ENCODE measurements around the gene TMEM69.
"Not testable (repeated sequence)": the region's sequence is repeated elsewhere in the genome, so short reads cannot be mapped to it uniquely, and the experiment has no call there.

The TMEM69 gene, protein sequence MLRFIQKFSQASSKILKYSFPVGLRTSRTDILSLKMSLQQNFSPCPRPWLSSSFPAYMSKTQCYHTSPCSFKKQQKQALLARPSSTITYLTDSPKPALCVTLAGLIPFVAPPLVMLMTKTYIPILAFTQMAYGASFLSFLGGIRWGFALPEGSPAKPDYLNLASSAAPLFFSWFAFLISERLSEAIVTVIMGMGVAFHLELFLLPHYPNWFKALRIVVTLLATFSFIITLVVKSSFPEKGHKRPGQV

DNA sequence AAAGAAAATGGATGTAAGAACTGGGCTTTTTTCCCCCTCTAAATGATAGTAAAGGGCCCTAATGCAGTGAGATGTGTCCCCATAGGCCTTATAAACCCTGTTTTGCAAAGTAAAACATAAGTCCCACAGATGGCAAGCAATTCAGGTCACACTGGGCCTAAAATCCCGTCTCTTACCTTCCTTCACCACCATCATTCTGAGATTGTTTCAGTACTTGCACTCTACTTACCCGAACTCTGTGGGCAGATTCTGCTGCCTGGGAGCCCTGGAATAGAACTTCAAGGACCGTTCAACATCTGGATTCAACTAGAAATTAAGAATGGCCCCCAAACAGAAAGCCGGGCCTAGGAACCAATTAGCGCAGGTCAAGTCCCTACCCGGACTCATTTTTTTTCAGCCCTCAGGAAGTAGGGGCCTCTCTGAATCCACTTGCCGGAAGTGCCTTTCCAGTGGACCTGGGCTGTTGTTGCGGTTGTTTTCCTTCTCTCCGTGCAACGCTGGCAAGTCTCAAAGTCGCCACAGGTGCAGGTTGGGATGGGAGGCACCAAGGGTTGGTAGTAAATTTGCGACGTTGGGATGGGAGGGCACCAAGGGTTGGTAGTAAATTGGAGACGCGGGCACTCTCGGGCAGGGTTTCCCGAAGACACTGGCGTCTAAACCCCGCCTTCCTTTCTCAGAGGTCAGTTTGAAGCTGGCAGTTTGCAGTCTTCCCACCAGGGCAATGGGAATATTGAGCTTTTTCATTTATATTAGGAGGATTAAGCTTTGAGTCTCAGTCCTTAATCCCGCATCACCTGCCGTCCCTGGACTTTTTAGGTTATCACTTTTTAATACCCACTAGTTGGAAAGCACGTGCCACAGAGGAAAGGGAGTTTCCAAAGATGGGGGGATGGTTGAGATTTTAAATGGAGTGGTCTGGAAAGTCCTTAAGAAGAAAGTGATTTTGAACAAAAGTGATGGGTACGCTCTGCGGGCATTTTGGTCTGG lies at the start of gene TMEM69:
Gene TMEM69, plus strand, starts transcription at position 428 of the 987 bp plus-strand sequence. CDS start 2,888 bp downstream, outside the sequence.
- DNase-seq (ENCODE audit: low read depth), result peak; percentile 54

DNA sequence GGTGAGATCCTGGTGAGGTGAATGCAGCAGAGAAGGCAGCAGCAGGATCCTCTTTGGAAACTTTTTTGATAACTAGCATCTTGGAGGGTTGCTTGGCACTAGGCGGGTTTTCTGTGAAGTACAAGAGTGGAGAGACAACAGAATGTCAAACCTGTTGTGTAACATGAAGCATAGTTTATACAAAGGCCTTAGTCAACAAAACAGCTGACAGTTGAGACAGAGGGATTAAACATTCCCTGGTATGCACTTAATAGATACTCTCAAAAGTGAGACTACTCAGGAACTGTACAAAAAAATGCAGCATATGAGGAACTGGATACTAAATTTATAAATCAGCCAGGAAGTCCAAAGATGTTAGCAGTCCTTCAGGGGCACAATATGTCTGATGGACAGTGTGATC lies 47.7 kb upstream of the TMEM69 start:
- DNase-seq (ENCODE audit: low read depth), result no peak

GRCh38 chr1:45643321-45643720 lies 44.7 kb upstream of the TMEM69 start:
- DNase-seq (ENCODE audit: low read depth), result no peak

- DNase-seq (ENCODE audit: low read depth), result no peak
These were observed 44.0 kb upstream of the TMEM69 start for GRCh38 chr1:45643978-45644377.

DNA sequence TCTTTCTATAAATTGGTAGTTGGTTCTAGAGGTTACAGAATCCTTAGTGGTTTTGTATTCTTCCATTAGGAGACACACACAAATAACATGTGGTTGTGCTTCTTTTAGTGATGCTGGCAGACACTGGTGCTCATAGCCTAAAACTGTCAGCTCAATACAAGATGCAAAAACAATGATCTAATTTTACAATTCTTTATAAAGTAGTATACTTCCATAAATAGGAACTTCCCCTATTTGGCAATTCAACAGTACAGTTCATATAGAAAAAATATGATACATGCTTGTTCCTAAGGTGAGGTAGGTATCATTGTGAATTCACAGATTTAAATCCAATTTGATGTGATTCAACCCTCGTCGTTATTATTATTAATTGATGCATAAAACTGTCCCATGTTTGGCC lies 43.3 kb upstream of the TMEM69 start:
- no peak for DNase-seq (ENCODE audit: low read depth)

GRCh38 chr1:45647248-45648021 lies 40.5 kb upstream of the TMEM69 start:
- DNase-seq (ENCODE audit: low read depth), result no peak

GRCh38 chr1:45654540-45655280 lies 33.3 kb upstream of the TMEM69 start:
- no peak for DNase-seq (ENCODE audit: low read depth)

GRCh38 chr1:45656573-45657226 lies 31.3 kb upstream of the TMEM69 start:
- DNase-seq (ENCODE audit: low read depth), result no peak

- no peak for DNase-seq (ENCODE audit: low read depth)
These were observed 29.8 kb upstream of the TMEM69 start for GRCh38 chr1:45658171-45658570.

DNA sequence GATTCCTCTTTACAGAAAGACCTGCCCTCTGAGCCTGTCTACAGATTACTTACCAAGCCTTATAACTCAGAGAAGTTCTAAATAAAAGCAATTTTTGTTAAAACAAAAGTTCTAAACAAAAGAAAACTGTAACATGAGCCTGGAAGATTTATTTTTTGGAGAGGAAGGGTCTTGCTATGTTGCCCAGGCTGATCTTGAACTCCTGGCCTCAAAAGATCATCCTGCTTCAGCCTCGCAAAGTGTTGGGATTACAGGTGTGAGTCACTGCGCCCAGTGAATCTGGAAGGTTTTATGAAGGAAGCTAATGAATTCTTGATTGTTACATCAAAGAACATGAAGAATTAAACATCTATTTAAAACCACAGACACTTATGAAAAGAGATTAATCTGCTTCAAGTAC lies 28.8 kb upstream of the TMEM69 start:
- no peak for DNase-seq (ENCODE audit: low read depth)

GRCh38 chr1:45660336-45660735 lies 27.6 kb upstream of the TMEM69 start:
- no peak for DNase-seq (ENCODE audit: low read depth)

GRCh38 chr1:45666836-45667235 lies 21.1 kb upstream of the TMEM69 start:
- DNase-seq (ENCODE audit: low read depth), result no peak

DNA sequence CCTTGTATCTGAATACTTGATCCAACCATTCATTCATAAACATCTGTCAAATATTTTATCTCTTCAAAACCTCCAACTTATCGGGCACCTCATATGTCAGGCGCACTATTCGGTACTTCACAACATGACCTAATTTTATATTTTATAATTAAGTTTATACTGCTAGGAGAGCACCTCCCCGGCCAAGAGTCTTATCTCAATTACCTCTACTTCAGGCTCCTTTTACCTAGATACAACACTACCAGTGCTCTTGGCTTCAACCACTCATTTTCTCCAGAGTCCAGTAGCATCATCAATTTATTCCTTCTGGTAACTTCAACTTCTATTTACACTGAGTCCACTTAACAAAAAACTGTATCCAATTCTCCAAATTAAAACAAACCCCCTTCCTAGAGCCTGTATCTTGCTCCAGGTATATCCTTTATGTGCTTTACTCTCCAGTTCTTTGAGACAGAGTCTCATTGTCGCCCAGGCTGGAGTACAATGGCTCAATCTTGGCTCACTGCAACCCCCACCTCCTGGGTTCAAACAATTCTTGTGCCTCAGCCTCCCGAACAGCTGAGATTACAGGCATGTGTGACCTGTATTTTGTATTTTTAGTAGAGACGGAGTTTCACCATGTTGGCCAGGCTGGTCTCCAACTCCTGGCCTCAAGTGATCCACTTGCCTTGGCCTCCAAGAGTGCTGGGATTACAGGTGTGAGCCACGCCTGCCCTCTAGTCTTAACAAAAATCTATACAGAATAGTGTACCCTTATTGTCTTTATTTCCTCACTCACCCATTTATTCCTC lies 20.5 kb upstream of the TMEM69 start:
- DNase-seq (ENCODE audit: low read depth), result no peak

GRCh38 chr1:45668526-45668925 lies 19.5 kb upstream of the TMEM69 start:
- DNase-seq (ENCODE audit: low read depth), result no peak

GRCh38 chr1:45669379-45669778 lies 18.6 kb upstream of the TMEM69 start:
- no peak for DNase-seq (ENCODE audit: low read depth)

DNA sequence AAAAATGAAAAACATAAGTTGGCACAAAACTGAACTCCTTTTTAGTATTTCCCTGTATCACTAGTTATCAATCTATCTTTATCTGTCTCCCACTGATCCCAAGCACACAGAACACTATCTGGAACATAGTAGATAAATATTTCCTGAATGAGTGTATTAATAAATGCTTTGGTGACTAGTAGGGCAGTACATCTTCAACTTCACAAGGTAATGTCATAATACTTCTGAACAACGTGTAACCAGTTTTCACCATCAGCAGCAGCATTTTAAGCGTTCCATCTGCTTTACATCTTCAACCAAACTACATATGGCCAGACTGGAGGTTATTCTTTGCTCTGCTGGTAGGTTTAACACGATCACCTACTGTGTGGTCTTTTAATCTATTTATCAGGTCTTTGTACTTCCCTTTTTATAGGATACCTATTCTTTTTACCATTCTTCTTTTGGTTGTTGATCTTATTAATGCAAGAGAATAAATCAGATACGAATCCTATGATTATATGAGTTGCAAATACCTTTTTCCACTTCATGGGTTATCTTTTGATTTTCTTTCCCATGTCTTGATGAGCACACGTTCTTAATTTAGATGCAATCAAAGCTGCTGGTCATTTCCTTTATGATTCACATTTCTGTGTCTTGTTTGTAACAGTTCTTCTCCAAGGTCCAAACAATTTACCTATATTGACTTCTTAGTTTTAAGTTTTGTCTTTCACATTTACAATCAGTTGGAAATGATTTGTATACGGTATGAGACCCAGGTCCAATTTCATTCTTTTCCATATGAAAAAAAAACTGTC lies 17.9 kb upstream of the TMEM69 start:
- DNase-seq (ENCODE audit: low read depth), result no peak

DNA sequence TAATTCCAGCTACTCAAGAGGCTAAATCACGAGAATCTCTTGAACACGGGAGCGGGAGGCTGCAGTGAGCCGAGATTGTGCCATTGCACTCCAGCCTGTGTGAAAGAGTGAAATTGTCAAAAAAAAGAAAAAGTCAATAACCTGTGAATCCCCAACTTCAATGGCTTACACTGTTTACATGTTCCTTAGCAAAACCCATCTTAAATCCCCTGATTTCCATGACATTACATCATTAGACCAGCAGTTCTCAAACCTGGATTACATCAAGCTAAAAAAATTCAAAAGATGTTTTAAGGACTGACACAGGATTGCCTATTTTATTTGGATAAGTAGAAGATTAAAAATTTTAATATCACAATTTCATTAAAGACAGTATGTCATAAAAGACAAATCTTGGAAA lies 14.0 kb upstream of the TMEM69 start:
- DNase-seq (ENCODE audit: low read depth), result no peak

- DNase-seq (ENCODE audit: low read depth), result no peak
These were observed 13.5 kb upstream of the TMEM69 start for GRCh38 chr1:45674478-45674877.

DNA sequence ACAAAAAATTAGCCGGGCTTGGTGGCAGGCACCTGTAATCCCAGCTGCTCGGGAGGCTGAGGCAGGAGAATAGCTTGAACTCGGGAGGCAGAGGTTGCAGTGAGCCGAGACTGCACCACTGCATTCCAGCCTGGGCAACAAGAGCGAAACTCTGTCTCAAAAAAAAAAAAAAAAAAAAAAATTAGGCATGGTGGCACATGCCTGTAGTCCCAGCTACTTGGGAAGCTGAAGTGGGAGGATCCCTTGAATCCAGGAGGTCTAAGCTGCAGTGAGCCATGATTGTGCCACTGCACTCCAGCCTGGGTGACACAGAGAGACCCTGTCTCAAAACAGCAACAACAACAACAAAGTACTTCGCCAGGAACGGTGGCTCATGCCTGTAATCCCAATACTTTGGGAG lies 11.4 kb upstream of the TMEM69 start:
- DNase-seq (ENCODE audit: low read depth), result not testable (repeated sequence)
